Measurements from ENCODE around the gene SLC25A20.

DNA sequence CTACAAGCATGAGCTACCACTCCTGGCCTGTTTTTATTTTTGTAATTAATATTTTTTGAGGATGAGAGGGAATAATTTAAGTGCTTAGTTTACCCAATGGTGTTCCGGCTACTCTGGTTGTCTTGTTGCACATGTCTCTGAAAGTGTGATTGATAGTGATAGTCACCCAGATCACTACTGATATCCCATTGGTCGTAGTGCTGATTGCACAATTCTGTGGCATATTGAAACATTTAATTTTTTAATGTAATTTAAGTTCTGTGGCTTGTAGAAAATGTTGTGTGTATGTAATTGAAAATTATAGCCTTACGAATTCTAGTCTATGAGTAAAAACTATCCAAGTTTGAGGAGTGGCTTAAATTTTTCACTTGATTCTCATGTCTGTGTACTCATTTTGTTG lies 31.9 kb upstream of the SLC25A20 start:
- TF ChIP-seq, protein P1, sequence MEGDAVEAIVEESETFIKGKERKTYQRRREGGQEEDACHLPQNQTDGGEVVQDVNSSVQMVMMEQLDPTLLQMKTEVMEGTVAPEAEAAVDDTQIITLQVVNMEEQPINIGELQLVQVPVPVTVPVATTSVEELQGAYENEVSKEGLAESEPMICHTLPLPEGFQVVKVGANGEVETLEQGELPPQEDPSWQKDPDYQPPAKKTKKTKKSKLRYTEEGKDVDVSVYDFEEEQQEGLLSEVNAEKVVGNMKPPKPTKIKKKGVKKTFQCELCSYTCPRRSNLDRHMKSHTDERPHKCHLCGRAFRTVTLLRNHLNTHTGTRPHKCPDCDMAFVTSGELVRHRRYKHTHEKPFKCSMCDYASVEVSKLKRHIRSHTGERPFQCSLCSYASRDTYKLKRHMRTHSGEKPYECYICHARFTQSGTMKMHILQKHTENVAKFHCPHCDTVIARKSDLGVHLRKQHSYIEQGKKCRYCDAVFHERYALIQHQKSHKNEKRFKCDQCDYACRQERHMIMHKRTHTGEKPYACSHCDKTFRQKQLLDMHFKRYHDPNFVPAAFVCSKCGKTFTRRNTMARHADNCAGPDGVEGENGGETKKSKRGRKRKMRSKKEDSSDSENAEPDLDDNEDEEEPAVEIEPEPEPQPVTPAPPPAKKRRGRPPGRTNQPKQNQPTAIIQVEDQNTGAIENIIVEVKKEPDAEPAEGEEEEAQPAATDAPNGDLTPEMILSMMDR (IDR thresholded peaks at IDR 0.05), result no peak
- TF ChIP-seq POLR2A (IDR thresholded peaks at IDR 0.05), result no peak

Measured in Peyer's patch (tissue), 4 donors.